Activated T-cell treated with anti-CD3 and anti-CD28 coated beads for 4 hours (primary cell): ENCODE results near the gene HOXA13.

Source experiments
- DNase-seq: peaks from one replicate; pipeline ENCODE4 v3.0.0-alpha.2; 2020

HOXA13 gene

DNA sequence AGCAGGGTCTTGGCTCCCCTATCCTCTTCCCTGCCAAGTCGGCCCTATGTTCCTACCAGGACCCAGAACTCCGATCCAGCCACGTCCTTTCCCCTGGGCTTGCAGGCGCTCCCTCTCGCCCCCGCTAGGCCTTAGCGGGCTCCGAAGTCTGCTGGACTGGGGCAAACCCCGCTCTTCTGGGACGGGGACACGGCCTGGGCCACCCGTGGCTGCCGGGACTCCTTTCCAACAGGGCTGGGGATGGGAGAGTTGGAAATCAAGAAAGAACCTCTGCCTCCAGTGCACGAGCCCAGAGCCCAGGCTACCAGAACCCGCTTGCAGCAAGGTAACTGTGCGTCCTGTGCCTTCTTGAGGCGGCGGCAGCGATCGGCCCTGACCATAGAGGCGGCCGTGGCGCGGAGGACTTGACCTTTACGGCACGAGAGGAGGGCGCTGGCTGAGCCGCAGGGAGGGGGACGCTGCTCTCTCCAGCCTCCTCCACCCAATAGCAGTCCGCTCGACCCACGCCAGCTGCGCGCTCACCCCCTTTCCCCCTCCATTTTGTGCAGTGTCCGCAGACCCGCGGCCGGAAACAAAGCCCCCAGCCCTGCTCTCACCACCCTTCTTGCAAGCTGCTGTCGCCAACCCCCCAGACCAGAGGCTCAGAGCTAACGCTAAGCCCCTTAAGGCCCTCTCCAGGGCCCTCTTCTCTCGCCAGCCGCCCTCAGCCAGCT lies 7.9 kb downstream of the HOXA13 start:
- DNase-seq = no peak

DNA sequence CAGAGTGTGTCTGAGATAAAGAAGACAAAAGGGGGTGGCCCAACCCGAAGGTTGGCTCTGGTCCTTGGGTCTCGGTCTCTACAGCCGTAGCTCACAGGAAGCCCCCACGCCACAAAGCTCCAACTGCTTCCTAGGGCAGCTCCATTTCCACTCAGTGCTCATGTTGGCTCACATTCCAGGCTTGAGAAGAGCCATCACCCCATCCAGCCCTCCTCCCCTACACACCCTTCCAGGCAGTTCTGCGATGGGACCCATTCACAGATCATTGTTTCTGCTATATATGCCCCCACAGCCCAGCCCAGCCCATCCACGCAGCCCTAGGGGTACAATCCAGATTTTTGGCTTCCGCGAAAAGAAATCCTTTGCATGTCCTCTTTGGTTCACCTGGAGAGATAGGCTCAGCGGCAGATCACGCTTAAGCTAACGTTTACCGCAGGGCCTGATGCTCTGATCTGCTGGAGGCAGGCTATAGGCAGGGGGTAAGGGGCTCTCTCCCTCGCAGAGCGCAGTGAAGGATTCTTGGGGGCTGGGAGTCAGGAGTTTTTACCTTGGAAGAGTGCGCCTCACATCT lies 8.6 kb downstream of the HOXA13 start:
- no peak for DNase-seq

DNA sequence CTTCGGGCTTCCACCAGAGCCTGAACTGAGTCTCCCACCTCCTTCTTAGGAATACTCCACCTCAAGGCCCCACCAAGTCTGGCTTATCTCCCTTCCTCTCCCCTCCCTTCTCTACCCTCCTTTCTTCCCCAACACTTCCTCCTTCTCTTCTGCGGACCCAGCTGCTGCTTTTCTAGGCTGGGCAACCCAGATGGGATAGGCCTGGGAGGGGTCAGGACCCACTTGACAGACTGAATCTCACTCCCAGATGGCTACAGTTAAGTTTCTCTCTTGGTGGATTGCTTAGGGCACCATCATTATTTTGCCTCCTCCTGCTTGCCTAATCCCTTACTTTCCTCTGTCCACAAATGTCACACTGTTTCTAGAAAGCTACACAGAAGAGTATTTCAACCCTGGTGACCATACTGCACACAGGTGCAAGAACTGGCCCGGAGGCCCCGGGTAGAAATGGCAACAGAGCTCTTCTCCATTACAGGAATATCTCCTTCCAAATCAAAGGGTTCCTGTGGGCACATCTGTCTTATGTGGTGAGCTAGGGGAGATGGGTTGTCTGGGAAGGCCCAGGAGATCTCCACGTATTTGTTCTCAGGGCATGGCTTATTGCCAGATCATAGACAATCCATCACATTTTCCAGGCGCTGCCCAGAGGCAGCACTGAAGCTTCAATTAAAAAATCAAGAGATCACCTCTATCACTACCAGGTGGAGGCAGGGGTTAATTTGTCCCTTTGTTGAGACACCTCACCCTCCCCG lies 9.7 kb downstream of the HOXA13 start:
- no peak for DNase-seq

DNA sequence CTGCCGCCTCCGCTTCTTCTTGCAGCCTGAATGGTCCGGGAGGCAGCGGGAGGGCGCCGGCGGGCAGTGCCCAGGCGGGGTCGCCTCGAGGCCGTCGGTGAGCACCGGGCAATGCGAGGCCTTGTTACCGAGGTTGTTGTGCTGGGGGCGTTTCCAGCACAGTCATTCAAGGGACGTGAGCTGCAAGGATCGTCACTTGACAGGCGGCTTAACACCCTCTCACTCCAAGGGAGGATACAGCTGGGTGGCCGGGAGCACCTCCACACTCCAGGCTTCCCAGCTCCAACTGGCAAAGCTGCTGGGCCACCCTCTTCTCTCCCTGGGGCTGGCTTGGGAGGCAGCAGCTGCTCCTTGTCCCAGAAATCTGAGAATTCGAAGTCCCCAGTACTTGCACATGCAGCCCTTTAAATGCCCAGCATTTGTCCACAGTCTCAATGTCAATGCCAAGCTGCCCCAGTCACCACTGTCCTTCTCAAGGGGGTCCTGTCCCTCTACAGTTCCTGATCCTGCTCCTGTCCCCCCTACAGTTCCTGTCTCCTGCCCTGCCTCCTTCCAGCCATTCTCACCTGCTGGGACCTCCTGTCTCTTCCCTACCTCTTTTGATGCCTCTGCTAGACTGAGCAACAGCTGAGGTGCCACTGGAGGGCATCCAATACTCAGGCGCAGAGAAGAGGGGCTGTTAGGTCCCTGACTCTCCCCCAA lies 10.4 kb downstream of the HOXA13 start:
- no peak for DNase-seq

DNA sequence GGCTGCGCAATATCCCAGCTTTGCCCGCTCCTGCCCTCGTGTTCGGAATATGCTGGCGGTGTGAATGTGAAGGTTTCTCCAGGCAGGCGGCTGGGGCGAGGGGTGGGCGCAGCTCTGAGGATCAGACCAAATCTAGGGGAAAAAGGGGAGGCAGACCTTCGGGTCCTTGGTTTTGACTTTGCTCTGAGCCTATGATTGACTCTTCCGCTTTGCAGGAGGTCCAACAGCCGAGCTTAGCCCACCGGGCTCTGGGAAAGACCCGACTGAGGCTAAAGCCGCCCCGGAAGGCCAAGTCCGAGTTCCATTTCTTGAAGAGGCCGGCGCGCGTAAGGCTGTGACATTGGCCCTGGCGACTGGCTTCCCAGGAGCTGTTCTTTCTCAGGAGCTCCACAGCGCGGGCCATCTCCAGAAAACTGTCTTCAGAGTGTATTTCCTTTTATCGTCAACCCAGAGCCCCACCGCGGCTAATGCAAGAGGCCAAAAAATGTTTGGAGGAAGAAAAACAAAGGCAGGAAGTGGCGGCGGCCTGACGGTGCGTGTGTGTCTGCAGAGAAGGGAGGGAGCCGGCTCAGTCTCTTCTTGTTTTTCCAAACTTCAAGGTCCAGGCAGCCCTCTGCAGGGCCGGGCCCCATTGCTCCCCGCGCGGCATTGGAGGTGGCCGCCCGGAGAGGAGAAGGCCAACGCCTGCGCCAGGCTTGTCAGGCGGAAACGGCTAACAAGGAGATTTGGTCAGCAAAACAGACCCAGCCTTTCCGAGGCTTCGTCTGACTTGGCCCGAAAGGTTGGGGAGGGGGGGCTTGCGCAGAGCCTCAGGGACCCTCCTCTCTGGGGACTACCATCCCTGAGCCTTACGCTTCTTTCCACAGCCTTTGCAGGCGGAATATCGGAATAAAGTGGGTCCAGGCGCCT lies 11.3 kb downstream of the HOXA13 start:
- DNase-seq = no peak

DNA sequence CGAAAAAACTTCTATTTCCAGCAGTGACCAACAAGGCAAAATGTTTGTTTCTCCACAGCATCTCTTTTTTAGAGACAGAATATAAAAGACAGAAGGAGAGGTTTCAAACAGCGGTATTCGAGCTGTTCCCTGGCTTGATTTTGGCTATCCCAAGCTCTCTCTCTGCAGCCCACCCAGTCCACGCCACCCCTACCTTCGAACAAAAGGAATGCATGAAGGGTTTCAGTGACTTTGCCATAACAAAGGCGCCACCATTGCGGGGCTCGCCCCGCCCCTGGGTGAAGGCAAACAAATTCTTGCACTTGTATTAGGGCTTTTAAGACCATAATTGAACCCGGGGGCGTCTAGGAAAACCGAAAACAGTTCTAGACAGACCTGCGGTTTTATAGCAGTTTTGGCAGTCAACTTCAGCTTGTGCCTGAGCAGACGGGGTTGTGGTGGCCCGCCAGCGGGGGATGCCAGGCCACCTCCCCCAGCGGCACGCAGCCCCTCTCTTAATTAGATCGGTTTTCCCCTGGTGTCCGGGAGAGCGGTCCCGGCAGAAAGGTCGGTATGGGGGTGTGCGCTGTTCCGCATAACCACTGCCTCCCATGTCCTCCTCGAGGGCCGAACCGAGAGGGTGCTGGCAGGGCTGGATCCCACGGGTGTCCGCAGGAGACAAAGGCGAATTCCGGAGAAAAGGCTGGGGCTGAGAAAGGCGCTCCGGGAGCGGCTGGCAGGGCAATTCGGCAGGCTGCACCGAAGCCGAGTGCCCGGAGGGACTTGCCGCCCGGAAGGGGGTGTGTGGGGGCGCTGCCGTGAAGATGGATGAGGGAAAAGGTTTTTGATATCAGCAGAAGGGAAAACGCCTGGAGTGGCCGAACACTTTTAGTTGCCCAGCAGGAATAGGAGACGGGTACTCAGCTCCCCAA lies 12.2 kb downstream of the HOXA13 start:
- DNase-seq = no peak

DNA sequence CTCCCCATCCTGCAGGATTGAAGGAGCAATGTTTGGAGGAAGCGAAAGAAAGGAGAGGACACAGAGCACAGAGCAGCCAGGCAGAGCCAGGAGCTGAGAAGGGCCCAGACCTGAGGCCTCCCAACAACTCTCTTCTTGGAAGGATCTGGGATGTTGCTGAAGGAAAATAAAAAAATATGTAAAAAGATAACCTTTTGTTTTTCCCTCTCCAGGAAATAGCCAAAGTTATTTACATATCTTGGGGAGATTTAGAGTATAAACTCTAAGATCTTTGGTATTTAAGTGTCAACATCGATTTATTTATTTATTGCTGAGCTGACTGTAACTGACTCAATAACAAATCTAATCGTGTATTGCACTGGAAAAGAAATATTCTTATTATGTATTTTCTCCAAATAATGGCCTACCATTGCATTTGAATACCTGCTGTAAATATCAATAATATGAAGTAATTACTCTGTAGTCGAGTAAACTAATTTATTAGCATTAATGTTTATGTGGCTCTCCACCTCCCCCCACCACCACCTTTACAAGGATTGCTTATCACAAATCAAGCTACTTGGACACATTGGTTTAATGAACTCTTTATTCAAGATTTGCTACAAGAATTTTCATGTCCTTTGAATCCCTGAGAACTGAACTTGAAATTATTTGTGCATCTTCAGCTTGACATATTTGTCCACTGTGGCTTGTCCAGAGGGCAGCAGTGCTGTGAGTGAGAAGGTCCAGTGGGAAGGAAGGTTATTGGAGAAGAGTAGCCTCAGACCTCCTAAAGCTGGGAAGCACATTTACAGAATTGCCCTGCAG lies 13.0 kb downstream of the HOXA13 start:
- no peak for DNase-seq

DNA sequence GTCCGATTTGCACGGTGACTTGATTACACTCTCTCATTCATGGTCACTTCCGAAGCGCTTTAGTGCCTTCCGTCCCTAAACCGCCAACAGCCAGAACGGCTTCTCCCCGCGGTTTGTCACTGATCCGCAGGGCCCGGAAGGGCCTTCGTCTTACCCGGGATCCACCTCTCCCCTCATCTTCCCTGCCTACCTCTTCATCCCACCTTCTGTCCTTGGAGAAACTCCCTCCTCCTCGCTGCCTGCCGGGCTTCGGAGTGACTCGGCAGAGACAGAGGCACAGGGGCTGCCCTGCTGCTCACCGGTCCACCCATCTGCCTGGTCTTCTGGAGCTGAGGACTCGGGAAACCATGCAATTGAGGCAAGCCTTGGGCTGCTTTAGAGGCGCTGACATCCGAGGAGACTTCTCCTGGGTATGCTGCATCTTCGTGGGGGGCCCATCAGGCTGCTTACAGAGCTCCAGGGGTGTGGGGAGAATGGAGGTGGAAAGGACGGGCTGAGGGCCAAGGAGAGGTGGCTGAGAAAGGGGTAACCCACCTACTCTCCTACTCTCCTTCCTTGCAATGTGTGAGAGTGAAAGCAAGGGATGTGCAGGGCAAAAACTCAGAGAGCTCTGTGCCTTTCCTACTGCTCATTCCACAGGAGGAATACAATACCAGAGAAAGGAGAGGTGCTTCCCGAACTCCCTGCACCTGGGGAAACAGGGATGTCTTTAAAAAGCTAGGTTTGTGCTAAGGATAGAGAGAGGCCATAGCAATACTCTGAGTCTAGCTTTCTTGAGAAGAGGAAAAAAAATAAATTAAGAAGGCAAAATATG lies 13.8 kb downstream of the HOXA13 start:
- DNase-seq = no peak

DNA sequence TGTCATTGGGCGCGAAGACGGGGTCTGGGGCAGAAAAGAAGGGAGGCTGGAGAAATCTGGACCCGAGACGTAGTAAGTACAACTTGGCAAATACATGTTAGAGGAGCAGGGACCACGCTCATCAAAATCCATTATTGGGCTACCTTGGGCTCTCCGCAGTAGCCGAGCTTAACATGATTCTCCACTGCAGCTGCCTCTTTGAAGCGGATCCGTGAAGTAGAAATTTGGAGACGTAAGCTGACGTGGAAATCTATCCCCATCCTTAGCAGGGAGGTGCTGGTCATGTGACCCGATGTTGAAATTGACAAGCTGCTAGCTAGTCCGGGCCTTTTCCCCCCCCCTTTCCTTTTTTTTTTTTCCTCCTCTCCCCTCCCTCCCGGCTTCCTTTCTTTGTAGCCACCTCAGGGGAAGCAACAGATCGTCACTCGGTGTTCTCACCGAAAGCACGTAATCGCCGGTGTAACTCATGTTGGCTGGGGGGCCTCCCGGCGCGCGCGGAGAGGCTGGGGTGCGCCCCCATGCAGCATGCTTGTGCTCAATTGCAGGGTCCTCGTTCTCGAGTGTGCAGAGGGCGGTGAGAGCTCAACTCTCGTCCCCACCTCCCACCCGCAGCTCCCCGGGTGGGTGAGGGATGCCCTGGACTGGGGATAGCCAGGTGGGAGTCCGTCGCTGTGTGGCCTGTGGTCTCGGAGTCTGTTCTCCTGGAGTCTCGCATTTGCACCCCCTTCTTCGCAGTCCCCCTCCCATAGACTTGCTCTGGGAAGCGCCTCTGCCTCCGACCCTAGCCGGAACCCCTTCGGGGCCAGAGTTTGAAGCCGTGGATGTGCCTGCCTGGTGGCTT lies 14.7 kb downstream of the HOXA13 start, which contains the start of gene HOXA11:
TSS of gene HOXA11 (minus strand) at position 220 of the 841 bp plus-strand sequence. CDS start at position 132, 88 bp downstream.
- DNase-seq = no peak

DNA sequence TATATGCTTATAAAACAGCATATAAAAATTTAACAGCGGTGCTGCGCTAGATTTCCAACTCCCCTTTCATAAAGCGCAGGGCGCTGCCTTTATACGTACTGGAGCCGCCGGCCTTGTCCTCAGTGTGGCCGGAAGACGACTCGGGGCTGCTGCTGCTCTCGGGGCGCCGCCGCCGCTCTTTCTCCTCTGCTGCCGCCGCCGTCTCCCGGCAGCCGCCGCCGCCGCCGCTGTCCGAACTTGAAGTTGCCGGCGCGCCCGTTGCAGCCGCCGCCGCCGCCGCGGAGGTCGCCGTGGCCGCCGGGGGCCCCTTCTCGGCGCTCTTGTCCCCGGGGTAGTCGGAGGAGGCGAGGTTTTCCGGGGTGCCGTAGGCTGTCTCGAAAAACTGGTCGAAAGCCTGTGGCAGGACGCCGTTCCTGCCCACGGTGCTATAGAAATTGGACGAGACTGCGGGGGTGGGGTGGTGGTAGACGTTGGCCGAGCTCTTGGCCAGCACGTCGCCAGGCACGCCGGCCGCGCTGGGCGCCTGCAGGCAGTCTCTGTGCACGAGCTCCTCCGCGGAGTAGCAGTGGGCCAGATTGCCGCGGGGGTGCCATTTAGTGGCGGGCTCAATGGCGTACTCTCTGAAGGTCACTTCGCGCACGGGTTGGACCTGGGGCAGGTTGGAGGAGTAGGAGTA lies 15.4 kb downstream of the HOXA13 start:
- no peak for DNase-seq

DNA sequence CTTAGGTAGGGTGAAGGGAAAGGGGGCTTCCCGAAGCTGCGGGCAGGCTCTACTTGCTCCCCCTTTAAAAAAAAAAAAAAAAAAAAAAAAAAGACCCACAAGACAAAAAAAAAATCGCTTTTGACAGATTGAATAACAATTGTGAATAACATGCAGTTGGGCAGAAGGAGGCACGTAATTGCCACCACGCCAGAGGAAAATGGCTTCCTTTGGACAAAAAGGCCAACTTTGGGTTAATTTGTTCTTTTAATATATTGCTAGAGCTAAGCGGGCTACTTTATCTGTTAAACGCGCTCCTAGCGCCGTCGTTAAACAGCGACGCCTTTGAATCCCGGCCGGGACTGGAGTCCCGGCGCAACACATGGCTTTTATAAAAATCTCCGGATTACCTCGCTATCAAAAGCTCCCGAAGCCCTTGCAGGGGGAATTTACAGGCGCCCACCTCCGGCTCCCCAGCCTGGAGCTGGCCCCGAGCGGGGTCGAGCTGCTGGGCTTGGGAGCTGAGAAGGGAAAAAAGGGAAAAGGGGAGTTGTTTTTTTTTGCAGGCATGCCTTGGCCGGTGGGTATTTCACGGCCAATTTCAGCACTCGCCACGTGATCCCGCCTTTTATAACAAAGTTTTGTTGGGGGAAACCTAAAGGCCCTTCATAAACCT lies 16.1 kb downstream of the HOXA13 start:
- DNase-seq = no peak

DNA sequence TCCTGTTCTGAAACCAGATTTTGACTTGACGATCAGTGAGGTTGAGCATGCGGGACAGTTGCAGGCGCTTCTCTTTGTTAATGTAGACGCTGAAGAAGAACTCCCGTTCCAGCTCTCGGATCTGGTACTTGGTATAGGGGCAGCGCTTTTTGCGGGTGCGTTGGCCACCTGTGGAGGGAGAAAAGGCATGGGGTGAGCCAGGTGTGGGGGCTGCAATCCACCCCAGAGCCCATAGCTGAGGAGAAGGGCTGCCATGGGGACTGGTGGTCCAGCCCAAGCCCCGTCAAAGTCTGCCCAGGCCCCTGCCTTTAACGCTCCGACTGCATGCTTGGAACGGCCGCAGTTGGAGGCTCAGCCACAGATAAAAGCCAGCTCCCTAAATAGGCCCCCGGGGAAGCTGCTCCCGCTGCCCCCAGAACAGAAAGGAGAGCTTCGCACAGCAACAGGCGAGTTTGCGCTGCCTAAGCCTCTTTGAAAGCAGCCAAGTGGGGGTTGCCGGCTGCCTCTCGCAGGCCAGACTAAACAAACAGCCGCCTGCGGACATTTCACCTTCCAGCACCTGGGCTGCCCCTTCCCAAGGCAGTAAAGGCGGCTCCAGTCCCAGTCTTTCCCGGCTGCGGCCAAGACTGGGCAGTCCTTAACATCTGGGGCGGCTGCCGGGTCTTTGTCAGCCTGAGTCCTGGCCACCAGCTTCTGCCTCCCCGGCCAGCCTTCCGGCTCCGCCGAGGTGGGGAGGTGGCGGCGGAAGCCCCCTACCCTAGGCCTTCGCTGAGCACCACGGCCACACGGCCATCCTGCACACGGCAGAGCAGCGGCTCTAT lies 16.8 kb downstream of the HOXA13 start:
- no peak for DNase-seq

DNA sequence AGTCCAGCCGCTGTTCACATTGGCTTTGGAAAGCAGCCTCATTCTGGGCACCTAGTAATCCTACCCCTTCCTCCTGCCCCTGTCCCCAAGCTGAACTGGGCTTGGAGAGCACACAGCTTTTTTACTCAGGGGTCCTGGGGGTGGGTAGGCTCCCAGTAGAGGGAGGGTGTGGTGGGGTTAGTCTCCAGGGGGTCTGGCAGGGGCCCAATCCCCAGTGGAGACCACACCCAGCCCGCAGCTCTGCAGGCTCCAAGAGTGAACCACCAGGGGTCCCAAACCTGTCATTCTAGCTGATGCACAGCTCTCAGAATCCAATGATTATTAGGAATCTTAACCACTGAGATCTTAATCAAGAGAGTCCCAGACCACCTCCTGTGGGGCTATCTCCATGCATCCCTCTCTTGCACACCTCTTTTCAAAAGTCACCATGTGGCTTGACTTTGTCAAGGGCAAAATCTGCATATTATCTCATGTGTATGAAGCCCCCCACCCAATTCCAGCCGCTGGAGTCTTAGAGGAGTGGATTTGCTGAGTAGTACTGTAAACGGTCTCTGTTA lies 17.5 kb downstream of the HOXA13 start:
- DNase-seq = no peak

DNA sequence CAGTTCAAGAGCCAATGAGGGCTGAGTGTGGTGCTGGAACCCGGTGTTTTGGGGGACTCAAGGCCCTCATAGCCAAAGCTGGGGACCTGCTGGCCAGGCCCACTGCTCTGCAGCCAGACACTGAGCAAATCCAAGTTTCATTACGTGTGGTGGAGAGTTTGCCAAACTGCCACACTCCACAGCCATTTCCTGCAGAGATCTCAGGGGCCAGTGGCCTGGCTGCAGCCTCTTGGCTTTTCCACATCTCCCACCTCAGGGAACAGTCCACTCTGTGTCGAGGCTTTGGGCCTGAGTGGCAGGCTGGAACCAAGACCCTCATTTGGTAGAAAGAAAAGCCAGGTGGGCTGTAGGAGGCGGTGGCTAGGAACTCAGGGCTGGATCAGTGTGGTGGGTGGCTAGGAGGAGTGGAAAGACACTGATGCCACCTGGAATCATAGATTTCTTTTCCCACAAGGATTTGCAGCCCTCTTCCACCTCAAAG lies 18.1 kb downstream of the HOXA13 start:
- DNase-seq = no peak

DNA sequence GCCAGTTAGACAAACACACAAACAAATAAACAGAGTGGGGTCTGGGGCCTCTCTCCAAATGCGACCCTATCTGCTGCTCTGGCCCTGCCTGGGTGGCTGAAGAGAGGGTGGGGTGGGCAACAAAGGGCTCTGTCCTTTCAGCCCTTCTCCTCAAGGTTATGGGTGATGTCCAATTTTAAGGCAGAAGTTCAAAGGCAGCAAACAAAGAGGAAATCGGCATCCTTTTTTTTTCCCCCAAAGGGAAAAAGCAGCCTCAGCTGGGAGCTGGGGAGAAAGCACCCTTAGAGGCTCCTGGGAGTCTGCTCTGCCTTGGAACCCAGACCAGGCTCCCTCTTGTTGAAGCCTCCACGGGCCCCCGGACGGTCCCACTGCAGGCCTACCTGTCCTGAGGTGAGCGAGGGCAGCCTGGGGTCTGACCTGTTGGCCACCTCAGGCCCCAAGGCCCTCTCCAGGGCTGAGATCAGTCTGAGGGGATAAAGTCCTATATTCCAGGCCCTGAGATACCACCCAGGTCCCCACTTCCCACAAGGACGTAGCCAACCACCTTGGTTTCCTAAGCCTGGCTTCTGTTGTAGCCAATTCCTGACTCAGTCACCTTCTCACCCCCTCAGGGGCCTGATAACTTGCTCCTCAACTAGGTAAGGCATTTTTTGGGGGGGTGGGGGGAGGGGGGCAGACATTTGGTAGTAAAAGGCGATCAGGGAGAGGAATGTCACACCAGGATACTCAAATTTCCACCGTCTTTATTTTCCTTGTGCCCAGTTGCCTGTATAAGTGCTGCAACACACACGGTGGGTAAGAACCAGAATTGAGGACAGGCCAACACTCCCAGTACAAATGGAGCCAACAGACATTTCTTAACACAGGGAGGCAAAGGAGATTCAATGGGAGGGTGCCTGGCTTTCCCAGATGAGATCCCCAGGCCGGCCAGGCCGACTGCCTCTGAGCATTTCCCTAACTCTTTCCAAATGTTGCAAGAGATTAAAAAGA lies 19.2 kb downstream of the HOXA13 start:
- no peak for DNase-seq
